HL-60 (cell line): ENCODE measurements around the gene ARFGEF3.

Experiments used
- CTCF ChIP-seq: IDR thresholded peaks from one replicate; pipeline ENCODE4 v1.5.1; 2011; ENCODE audit warnings: low read length, control low read depth, inconsistent platforms; ENCODE audit not compliant: insufficient read depth
- SPI1 ChIP-seq: IDR thresholded peaks from 2 replicates; pipeline ENCODE4 v1.6.1; 2012; ENCODE audit warnings: low read depth, mild to moderate bottlenecking, borderline replicate concordance

- TF ChIP-seq CTCF (no peak), SPI1 (no peak)
Measured at GRCh38 chr6:138371720-138372119, 210.0 kb downstream of the ARFGEF3 start.
